UCSD-AML1 (cell line): ENCODE data around the gene SOX18.
"Not testable (repeated sequence)": the region's sequence is repeated elsewhere in the genome, so short reads cannot be mapped to it uniquely, and the experiment has no call there.

Experiments
- DNase-seq: peaks from one replicate; lab custom pipeline; 2025; ENCODE audit not compliant: unreplicated experiment; lab: John Stamatoyannopoulos, UW

The SOX18 gene

DNA sequence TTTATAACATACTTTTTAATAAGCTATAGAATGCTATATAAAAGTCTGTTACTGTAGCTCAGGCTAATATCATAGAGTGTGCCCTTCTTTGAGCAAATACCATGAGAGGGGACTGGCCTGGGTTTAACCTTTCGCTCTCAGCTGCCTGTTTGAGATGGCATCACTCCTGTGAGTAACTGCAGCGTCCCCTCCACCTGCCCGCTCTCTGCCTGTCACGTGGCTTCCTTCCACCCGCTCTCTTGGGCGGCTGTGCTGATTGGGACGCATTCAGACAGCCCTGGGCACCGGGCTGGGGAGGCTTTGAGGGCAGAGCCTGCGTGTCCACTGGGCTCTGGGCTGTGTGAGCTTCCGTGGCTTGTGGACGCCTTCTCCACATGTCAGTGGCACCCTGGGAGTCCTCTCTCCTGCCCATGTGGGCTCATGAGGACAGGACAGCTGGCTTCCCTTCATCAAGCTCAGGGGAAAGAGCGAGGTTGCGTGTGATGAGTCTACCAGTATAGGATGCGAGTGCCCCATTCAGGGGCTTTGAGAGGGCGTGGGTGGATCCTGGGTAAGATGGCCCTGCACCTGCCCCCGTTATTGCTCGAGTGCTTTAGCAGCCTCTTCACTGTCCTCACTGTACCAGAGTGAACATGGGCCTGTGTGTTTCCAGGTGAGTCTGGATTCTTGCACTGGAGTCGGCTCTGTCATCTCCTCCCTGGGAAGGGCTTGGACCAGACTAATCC, 24.2 kb downstream of the SOX18 start:
- no peak for DNase-seq

DNA sequence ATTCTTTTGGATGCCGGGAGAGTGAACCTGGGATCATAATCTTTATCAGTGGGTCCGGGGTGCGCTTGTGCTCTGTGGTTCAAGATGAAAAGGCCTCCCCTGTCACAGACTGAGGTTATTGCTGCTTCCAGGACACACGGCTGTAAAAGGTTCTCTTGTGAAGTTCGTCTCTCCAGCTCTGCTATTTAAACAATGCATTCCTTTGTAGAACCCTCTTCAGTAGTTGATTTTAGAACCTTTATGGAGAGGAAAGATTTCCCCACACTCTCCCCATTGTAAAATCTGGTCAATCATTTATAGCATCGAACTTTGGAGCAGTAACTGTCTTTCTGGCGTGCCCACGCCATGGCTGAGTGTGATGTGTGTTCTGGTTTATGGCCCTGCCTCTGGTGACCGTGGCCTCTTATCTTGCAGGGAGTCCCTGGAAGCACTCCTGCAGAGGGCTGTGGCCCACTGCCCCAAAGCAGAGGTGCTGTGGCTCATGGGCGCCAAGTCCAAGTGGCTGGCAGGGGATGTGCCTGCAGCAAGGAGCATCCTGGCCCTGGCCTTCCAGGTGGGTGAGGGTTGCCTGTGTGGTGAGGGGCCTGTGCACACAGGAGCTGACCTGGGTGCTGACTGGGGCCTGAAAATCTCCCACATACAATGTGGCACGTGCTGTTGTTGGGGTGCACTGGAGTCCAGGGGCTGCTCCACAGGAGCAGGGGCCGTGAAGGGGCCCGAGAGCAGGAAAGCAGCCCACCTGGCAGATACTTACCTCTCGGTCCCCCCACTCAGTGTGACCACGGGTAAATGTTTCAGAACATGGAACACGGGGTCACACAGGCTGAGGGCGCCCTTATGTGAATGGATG, 25.1 kb downstream of the SOX18 start:
- DNase-seq = no peak

DNA sequence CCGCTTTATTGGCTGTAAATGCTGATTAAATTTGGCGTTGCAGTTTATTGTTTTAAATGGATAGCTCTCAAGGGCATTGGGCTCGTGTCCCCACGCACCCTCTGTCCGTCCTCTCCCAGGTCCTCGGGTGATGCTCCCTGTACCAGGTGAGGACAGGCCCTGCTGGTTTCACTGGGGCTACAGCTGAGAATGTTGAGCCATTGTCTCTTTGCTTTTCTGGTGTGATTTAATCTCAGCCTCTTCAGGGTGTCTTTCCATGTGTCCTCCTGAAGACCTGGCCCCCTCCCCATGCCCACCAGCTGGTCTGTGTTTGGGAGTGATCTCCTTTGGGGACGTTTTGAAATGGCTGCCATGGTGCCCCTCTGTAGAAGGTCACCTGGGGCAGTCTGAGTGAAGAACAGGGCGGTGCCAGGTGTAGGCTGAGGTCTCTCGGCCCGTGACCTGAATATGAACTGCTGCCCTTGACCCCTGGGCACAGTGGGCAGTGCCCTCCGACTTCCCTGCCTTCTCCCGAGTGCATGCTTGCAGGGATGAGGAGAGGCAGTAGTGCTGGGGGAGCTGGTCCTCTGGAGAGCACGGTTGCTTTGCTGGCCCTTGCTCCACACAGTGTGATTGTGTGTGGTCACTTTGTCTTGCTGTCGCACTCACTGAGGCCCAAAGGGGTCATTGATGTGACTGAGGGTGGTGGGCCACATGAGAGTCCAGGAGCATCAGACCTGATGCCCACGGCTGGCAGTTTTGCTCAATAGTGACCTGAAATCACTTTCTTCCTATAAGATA, 25.9 kb downstream of the SOX18 start:
- no peak for DNase-seq

DNA sequence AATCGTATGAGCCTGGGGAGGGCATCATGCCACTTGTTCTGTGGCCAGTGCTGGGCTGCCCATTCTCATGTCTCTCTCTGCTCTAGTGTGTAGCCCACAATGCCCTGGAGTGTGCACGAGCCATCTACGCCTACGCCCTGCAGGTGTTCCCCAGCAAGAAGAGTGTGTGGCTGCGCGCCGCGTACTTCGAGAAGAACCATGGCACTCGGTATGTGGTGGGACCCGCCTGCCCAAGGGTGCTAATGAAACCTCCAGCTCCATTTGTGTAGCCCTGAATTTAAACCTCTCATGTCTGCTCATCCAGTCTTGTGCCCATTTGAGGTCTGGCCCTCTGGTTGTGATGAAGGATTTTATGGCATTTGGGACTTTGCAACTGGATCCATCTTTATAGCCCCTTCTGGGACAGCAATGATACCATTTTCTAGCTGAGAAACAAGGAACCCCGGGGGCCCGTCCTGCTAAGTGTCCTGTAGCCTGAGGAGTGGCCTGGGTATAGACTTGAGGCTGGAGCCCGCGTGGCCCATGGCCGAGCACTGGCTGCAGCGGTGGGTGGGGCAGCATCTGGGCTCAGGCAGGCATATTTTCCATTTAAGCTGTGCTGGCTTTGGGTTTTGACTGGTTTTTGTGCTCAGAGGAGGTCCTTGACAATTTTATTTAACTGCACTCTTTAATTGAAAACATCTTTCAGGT, 26.6 kb downstream of the SOX18 start:
- DNase-seq = no peak

DNA sequence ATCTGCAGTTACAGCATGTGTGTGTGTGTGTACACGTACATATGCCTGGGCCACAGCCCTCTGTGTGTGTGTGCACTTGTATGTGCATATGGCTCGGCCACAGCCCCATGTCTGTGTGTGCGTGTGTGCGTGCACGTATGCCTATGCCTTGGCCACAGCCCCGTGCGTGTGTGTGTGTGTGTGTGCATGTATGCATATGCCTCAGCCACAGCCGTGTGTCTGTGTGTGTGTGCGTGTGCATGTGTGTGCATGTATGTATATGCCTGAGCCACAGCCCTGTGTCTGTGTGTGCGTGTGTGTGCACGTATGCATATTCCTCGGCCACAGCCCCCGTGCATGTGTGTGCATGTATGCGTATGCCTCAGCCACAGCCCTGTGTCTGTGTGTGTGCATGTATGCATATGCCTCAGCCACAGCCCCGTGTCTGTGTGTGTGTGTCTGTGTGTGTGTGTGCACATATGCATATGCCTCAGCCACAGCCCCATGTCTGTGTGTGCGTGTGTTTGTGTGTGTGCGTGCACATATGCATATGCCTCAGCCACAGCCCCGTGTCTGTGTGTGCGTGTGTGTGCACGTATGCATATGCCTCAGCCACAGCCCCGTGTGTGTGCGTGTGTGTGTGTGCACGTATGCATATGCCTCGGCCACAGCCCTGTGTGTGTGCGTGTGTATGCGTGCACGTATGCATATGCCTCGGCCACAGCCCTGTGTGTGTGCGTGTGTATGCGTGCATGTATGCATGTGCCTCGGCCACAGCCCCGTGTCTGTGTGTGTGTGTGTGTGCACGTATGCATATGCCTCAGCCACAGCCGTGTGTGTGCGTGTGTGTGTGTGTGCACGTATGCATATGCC, 28.1 kb downstream of the SOX18 start:
- no peak for DNase-seq

DNA sequence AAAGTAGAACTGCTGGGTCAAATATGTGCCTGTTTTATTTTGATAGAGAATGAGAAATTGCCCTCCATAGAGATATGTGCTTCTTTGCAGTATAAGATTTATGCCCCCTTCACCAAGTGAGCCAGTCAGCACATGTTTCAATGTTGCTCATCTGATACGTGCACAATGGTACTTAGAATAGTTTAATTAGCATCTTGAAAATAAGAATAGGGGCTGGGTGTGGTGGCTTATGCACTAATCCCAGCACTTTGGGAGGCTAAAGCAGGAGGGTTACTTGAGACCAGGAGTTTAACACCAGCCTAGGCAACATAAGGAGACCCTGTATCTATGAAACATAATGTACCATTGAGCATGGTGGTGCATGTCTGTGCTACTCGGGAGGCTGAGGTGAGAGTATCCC, 33.8 kb downstream of the SOX18 start:
- DNase-seq = no peak

DNA sequence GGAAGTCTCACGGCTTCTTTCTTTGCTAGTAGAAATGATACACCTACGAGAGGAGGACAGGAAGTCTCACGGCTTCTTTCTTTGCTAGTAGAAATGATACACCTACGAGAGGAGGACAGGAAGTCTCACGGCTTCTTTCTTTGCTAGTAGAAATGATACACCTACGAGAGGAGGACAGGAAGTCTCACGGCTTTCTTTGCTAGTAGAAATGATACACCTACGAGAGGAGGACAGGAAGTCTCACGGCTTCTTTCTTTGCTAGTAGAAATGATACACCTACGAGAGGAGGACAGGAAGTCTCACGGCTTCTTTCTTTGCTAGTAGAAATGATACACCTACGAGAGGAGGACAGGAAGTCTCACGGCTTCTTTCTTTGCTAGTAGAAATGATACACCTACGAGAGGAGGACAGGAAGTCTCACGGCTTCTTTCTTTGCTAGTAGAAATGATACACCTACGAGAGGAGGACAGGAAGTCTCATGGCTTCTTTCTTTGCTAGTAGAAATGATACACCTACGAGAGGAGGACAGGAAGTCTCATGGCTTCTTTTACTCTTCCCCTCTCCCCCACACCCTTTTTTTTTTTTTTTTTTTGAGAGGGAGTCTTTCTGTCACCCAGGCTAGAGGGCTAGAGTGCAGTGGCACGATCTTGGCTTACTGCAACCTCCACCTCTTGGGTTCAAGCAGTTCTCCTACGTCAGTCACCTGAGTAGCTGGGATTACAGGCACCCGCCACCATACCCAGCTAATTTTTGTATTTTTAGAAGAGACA, 36.9 kb downstream of the SOX18 start:
- not testable (repeated sequence) for DNase-seq

DNA sequence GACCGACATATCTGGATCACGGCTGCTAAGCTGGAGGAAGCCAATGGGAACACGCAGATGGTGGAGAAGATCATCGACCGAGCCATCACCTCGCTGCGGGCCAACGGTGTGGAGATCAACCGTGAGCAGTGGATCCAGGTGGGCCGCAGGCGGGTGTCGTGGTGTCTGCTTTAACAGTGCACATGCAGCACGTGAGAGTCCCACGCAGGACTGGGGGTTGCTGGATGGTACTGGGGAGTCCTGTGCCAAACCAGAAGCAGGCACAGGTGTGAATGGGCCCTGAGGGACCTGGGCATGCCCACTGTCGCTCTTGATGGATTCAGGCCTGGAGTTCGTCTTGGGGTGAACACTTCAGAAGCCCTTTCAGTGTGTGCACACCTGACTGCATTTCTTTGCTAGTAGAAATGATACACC, 38.1 kb downstream of the SOX18 start:
- DNase-seq = no peak

DNA sequence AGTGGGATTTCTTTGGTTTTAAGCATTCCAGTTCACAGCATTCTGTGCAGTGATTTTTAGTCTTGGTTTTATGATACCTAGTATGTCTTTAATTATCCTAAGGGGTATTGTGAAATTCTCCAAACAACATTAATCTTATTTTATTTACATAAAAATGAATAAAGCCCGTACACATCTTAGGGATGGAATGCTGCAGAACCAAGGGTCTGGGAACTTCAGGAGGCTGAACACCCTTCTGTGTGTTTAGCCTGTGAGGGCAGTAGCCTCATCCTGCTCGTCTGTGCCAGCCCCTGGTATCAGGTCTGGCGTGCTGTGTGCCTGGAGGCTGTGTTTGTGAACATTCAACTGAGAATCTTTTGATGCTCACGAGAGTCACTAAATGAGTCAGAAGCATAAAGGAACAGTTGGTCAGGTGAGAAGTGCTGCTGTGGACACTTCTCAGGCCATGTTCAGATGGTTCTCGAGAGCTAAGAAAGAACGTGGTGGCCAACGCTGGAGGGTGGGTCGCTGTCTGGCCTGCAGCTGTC, 38.7 kb downstream of the SOX18 start:
- no peak for DNase-seq

DNA sequence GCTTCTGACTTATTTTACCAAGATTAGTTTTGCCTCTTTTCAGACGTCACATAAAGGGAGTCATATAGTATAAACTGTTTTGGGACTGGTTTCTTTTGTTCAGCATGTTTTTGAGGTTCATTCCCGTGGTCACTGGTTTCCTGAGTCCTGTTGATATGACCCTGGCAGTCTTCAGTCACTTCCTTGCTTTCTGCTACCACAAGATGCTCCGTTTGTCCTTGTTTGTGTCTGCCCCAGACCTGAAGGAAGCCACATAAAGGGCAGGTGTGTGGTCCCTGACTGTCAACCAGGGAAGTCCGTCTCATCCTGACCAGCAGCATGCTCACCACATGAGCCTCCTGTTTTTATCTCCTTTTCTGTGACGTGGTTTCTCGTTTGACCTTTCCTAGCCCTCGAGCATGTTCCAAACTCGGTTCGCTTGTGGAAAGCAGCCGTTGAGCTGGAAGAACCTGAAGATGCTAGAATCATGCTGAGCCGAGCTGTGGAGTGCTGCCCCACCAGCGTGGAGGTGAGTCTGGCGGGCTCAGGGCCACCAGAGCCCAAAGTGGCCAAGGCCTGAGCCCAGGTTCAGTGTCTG, 39.5 kb downstream of the SOX18 start:
- DNase-seq = no peak

DNA sequence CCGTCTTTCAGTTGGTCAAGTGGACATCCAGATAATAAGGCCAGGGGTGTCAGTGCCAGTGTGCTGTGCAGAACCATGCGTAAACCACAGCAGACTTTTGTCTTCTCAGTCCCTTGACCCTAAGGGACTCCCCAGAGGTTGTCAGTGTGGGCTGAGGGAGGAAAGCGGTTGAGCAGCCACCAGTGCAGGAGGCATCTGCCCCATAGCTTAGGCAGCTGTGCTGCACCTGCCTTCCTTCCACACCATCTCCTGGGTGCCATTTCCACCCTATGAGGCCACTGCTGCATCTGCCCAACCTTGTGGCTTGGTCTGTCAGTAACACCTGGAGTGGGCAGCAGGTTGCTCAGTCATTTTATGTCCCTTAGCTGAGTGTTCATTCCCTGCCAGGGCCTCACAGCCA, 42.5 kb downstream of the SOX18 start:
- DNase-seq = no peak

DNA sequence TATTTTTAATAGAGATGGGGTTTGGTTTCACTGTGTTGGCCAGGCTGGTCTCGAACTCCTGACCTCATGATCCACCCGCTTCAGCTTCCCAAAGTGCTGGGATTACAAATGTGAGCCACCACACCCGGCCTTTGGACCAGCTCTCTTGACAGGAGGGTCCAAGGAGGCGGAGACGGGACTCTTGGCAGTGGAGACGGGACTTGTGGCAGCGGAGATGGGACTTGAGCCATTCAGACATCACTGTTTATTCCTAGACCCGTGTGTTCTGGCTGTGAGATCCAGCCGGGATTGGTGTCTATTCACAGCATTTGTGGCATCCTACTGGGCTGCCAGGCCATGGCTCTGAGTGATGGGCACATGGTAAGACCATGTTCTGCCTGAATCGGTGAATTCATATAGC, 42.9 kb downstream of the SOX18 start:
- DNase-seq = no peak

DNA sequence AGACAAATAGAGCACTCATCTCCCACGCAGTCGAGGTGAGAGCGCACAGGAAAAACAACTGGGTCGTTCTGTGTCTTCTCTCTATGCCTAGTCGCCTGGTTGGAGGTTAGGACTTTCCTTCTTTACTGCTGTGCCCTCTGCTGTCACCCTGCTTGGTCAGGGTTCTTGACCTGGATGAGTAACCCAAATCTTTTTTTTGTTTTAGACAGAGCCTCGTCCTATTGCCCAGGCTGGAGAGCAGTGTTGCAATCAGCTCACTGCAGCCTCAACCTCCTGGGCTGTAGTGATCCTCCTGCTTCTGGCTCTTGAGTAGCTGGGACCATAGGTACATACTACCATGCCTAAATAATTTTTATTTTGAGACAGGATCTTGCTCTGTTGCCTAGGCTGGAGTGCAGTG, 44.0 kb downstream of the SOX18 start:
- DNase-seq = no peak

DNA sequence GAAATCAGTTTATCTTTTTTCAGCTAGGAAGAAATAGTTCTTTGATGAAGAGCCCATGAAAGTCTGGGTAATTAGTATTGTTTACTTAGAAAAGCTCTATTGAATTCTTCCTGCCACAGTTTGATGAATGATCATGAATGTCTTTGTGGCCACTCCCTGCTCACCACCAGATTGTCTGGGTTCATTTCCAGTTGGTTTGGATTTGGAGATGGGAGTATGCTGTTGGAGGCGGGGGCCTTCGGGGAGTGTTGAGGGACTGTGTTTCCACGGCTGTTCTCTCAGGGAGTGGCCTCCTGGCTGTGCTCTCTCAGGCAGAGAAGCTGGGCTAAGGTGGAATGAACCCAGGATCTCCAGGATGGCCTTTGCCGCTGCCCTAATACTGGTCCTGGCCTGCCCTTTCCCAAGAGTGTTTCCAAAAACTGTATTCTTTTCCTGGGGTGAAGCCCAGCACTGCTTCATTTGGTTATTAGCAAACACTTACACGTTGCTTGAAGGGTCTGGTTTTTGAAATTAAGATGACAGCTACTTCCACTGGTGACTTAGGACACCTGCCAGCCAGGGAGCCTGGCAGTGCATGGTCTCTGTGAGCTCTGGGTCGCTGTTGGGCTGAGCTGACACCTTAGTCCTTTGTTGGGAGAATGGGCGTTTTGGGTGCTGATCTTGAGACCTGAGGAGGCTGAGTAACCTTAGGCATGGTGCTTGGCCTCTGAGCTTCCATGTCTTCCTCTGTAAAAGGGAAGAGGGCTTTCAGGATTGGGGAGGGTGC, 45.3 kb downstream of the SOX18 start:
- no peak for DNase-seq

DNA sequence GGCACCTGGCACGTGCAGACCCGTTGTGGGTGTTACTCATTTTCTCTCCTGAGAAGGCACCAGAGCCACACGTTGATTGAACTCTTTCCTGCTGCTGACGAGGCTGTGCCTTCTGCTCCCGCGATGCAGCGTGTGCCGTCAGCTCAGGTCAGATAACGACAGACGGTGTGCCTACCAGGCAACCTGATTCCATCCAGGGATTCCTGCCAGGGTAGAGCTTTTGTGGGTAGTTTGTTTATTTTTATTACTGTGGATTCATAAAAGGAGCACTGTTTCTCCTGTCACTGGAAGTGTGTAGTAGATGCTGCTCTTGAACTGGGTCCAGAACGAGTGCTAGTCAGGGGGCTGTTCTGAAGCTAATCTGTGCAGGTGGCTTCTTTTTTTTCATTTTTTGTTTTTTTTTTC, 47.8 kb downstream of the SOX18 start:
- DNase-seq = no peak

DNA sequence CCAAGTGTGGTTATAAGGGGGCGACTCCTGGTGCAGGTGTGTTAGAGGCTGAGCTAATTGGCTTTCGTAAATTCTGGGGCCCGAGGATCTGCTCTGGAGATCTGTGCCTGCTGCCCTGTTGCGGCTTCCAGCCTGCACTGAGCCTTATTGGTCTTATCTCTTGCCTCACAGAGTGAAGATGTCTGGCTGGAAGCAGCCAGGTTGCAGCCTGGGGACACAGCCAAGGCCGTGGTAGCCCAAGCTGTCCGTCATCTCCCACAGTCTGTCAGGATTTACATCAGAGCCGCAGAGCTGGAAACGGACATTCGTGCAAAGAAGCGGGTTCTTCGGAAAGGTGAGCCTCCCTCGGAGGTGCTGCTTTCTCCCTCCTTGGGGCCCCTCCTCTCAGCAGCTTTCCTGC, 48.5 kb downstream of the SOX18 start:
- no peak for DNase-seq
